Bronchial epithelial cell (primary cell): Measurements from ENCODE around the gene MTF1. TPM values are rescaled to one million over a fixed set of nuclear protein-coding genes. Genes with fewer than 3 reads are reported as not detected.
A peak's percentile ranks its signal among the peaks of the same experiment; 100 is the strongest.

ENCODE experiments used
- DNase-seq: peaks from one replicate; pipeline ENCODE4 v3.0.0-alpha.2; 2010; ENCODE audit warnings: low read depth
- FAIRE-seq: peaks from 2 replicates; lab custom pipeline; 2011; peaks lifted over from hg19 to GRCh38; lab: Jason Lieb, UNC
- H3K27me3 ChIP-seq: 2 replicates; pipeline ENCODE4 v1.5.1; 2011; ENCODE audit warnings: low read length; ENCODE audit not compliant: control insufficient read depth, insufficient read depth
- H3K36me3 ChIP-seq: 2 replicates; pipeline ENCODE4 v1.5.1; 2011; ENCODE audit warnings: low read length; ENCODE audit not compliant: control insufficient read depth, insufficient read depth
- H3K4me3 ChIP-seq: 2 replicates; pipeline ENCODE4 v1.5.1; 2011; ENCODE audit warnings: mild to moderate bottlenecking, low read depth, low read length, control low read depth
- total RNA-seq: library from RNA; depleted of rRNA; stranded (reverse); fragments of >200 nt; gene quantifications from 2 replicates; pipeline ENCODE4 v1.2.1, GENCODE V29; 2014
- TF ChIP-seq, protein P1 (sequence below): IDR thresholded peaks from 2 replicates; pipeline ENCODE4 v1.5.1; 2011; ENCODE audit warnings: mild to moderate bottlenecking, moderate library complexity, low read length, control low read depth, inconsistent platforms; ENCODE audit not compliant: insufficient read depth, severe bottlenecking

The MTF1 gene
- total RNA-seq, 1 donor from 2014 or later, result 3.7 TPM

DNA sequence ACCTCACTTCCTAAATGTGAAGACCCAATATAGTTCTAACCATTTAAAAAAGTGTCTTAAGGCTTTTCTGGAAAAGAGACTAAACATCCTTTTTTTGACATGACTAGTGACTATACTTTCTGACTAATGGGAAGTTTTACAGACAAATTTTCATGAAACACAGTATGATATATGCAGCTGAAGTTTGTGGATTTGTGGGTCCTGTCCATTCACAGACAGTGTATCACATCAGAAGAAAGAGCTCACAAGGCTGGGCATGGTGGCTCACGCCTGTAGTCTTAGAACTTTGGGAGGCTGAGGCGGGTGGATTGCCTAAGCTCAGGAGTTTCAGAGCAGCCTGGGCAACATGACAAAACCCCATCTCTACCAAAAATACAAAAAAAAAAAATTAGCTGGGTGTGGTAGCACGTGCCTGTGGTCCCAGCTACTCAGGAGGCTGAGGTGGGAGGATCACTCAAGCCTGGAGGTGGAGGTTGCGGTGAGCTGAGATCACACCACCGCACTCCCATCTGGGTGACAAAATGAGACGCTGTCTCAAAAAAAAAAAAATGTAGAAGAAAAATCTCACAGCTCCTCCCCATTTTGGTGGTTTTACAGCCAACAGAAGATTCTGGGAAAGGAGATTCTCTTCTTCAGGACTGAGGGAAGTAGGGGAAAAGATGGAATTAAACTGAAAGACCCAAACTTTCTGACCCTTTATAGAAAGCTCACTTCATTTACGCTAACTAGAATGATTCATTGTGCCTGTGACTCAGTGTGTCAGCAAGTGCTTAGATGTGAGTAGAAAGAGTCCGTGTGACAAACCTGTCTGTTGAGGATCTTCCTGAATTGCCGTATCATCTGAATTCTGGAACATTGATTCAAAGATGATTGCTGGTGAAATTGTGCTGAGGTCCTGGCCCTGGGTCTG is 36.2 kb downstream of the MTF1 start:
- DNase-seq, result peak; percentile 70
- peak; percentile 52 for FAIRE-seq
- peaks cover 17% of the 10 kb centered on the region for H3K36me3 ChIP-seq
- H3K27me3 ChIP-seq, result no peaks in the 10 kb centered on the region
- TF ChIP-seq, protein P1, sequence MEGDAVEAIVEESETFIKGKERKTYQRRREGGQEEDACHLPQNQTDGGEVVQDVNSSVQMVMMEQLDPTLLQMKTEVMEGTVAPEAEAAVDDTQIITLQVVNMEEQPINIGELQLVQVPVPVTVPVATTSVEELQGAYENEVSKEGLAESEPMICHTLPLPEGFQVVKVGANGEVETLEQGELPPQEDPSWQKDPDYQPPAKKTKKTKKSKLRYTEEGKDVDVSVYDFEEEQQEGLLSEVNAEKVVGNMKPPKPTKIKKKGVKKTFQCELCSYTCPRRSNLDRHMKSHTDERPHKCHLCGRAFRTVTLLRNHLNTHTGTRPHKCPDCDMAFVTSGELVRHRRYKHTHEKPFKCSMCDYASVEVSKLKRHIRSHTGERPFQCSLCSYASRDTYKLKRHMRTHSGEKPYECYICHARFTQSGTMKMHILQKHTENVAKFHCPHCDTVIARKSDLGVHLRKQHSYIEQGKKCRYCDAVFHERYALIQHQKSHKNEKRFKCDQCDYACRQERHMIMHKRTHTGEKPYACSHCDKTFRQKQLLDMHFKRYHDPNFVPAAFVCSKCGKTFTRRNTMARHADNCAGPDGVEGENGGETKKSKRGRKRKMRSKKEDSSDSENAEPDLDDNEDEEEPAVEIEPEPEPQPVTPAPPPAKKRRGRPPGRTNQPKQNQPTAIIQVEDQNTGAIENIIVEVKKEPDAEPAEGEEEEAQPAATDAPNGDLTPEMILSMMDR, result no peak
- no peak overlapping the region for H3K4me3 ChIP-seq

DNA sequence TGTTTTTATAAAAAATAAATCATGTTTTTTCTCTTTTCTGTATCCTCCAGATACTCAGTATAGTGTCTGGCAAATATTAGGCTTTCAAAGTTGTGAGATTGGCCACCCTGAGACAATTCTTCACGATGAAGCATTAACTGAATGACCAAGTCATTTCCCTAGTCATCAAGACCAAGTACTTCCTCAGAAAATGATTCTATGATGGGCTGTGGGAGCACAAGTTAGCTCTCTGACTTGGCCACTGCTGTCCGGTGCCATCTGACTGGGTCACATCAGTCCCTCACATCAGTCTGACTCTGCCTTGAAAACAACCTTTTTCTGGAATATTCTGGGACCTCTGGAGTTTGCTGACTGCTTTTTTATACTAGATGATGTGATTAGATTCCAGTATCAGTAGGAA is 37.9 kb downstream of the MTF1 start:
- H3K4me3 ChIP-seq, result no peak overlapping the region
- FAIRE-seq, result no peak

DNA sequence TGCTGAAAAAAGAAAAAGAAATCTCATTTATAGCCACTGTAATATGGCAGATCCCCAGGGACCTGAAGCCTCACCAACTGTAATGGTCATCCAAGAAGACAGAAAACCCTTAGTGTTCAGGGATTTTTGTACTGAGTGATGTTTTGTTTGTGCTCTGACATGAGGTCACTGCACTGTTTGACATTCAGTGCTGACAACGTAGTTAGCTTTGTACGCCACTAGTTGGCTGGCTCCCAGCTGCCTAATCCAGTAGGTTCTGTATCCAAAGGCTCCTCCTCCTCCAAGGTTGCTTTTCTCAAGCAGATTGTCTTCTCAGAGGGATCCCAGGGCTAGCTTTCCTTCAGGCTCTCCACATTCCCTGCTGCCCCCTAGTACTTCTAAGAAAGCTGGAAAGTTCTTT is 41.9 kb downstream of the MTF1 start:
- Histone ChIP-seq H3K36me3 (peaks cover 36% of the 10 kb centered on the region), H3K27me3 (no peaks in the 10 kb centered on the region), H3K4me3 (no peak overlapping the region)
- FAIRE-seq (peak; percentile 18), DNase-seq (peak; percentile 13)
- TF ChIP-seq, protein P1, result no peak

More for the DNA sequence above, 37.9 kb downstream of the MTF1 start:
- Histone ChIP-seq H3K36me3 (peaks cover 25% of the 10 kb centered on the region), H3K27me3 (no peaks in the 10 kb centered on the region)
- DNase-seq, result no peak
- TF ChIP-seq, protein P1, result no peak

DNA sequence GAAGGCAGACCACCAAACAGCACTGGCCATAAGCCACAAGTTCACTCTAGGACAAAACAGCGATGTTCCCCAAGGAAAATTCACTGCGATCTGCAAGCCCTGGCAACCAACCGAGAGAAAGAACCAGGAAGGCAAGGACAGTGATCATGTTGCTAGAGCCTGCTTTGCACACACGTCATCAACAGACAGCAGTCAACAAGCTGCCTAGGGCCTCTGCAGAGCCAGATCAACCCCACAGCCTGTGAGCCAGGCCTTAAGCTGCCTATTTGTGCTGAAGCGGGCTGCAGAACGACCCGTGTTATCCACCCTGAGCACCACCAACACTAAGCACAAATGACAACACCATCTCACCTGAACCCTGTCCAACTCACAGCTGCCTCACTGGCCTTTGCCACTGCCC is 45.1 kb downstream of the MTF1 start:
- FAIRE-seq (peak; percentile 50), DNase-seq (no peak)
- Histone ChIP-seq H3K4me3 (no peak overlapping the region), H3K27me3 (no peaks in the 10 kb centered on the region), H3K36me3 (peaks cover 23% of the 10 kb centered on the region)
- TF ChIP-seq, protein P1, result no peak

DNA sequence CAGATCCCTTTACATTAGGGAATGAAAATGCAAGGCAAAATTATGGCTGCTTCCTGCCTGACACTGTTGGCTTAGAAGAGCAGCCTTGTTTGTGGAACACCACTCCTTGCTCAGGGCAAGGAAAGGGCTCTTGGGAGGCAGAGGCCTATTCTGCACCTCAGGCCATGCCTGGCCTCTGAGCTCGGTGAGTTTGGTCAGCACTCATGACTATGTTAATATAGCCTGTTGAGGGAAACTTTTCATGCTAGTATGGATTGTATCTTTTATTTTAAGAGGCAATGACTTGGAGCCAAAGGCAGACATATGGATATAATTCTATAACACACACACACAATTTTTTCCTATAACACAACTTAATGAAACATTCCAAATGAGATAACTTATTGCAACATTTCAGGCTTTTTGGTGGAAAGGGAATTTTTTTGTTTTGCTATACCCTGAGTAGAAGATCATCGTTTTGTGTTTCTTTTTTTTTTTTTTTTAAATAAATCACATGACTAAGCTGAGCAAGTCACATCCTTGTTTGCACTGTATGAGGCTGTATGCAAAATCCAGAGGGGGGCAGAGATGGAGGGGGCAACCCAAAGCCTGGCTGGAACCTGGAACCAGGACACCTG is 45.8 kb downstream of the MTF1 start:
- H3K27me3 ChIP-seq, result no peaks in the 10 kb centered on the region
- DNase-seq (no peak), FAIRE-seq (no peak)
- H3K4me3 ChIP-seq, result no peak overlapping the region
- peaks cover 23% of the 10 kb centered on the region for H3K36me3 ChIP-seq
- TF ChIP-seq, protein P1, result no peak
